OCI-LY3 (cell line): ENCODE measurements around the gene OR9A4.
A peak's percentile ranks its signal among the peaks of the same experiment; 100 is the strongest.
"Not testable (repeated sequence)": the region's sequence is repeated elsewhere in the genome, so short reads cannot be mapped to it uniquely, and the experiment has no call there.

Experiments used
- H2AFZ ChIP-seq: fragments of 200-600, 300-600 bp; shearing (Covaris generic); 2 replicates; pipeline ENCODE4 v1.6.0; 2014; ENCODE audit warnings: antibody characterized with exemption, low read depth, low read length
- H3K27ac ChIP-seq: fragments of 200-600, 300-600 bp; sonication (generic); 2 replicates; pipeline ENCODE4 v1.5.1; 2014; ENCODE audit warnings: mild to moderate bottlenecking, low read length, moderate library complexity, mixed read lengths
- H3K27me3 ChIP-seq: fragments of 200-600, 300-600 bp; sonication (generic); 2 replicates; pipeline ENCODE4 v1.6.1; 2014; ENCODE audit warnings: low read depth, low read length, mixed read lengths
- H3K36me3 ChIP-seq: fragments of 200-600, 300-600 bp; sonication (generic); replicated peaks from 2 replicates; pipeline ENCODE3; 2014; ENCODE audit warnings: low read depth, low read length, mixed read lengths
- H3K4me1 ChIP-seq: fragments of 300-600, 200-600 bp; sonication (generic); 2 replicates; pipeline ENCODE4 v1.6.1; 2014; ENCODE audit warnings: low read length, mixed read lengths
- H3K4me2 ChIP-seq: fragments of 200-600, 300-600 bp; sonication (generic); 2 replicates; pipeline ENCODE4 v1.6.1; 2014; ENCODE audit warnings: low read length, mixed read lengths
- H3K4me3 ChIP-seq: fragments of 300-600, 200-600 bp; sonication (generic); 2 replicates; pipeline ENCODE4 v1.5.1; 2014; ENCODE audit warnings: antibody characterized with exemption, mild to moderate bottlenecking, low read length, moderate library complexity
- H3K79me2 ChIP-seq: fragments of 300-600, 200-600 bp; shearing (Covaris generic); 2 replicates; pipeline ENCODE4 v1.6.1; 2014; ENCODE audit warnings: mild to moderate bottlenecking, low read length, mixed read lengths
- H3K9ac ChIP-seq: fragments of 300-600, 200-600 bp; shearing (Covaris generic); 2 replicates; pipeline ENCODE4 v1.6.0; 2014; ENCODE audit warnings: mild to moderate bottlenecking, low read length, moderate library complexity
- H3K9me3 ChIP-seq: fragments of 200-600, 300-600 bp; shearing (Covaris generic); 2 replicates; pipeline ENCODE4 v1.6.1; 2014; ENCODE audit warnings: low read length, mixed read lengths; ENCODE audit not compliant: insufficient read depth
- H4K20me1 ChIP-seq: fragments of 200-600, 300-600 bp; sonication (generic); 2 replicates; pipeline ENCODE4 v1.6.1; 2016; ENCODE audit warnings: low read length, mixed read lengths; ENCODE audit not compliant: insufficient read depth
- CTCF ChIP-seq: fragments of 200-600, 300-600 bp; sonication (generic); IDR thresholded peaks from 2 replicates; pipeline ENCODE4 v1.5.1; 2014; ENCODE audit warnings: antibody characterized with exemption, low read length, low read depth
- EZH2phosphoT487 ChIP-seq: fragments of 200-600 bp; shearing (Covaris generic); IDR thresholded peaks from 2 replicates; pipeline ENCODE4 v1.6.1; 2018; ENCODE audit warnings: antibody characterized with exemption, mixed run types, low read depth

Gene OR9A4

DNA sequence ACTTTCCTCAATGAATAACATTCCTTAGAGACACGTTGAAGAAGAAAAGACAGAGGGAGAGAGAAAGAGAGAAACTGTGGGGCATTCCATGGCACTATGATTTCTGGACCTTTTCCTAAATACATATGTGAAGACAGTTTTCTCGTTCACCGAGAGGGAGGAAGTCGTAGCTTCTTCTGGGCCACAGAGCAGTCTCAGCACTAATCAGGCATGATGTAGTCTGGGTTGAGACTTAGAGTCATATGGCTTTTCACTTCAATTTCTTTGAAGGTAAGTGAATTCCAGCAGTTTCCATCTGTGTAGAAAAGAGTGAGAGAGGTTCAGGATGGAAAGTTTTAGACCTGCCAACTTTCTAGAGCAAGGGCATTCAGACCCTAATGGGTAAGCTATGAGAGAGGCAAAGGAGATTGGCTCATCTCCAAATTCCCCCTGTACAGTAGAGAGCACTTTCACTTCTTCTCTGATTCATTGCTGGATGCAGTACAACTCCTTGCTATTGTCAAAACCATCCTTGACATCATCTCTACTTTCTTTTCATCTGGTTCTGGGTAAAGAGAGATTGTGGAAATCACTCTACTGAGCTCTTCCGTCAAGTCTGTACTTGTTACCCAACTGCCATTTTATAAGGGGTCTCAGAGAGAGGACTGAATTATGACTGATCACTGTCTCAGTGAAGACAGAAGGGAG, 31.5 kb upstream of the OR9A4 start:
- Histone ChIP-seq H3K4me3 (peak overlapping the region; percentile 44), H3K27me3 (no peaks in the 10 kb centered on the region), H4K20me1 (no peaks in the 10 kb centered on the region), H3K4me1 (peaks cover 50% of the 10 kb centered on the region), H3K79me2 (no peaks in the 10 kb centered on the region), H3K36me3 (peaks cover 3% of the 10 kb centered on the region), H3K4me2 (peak overlapping the region; percentile 86), H3K9ac (peak overlapping the region; percentile 63), H3K9me3 (peaks cover 3% of the 10 kb centered on the region; the same call in 1 of the 2 replicates), H2AFZ (peak overlapping the region; percentile 71), H3K27ac (peak overlapping the region; percentile 90)
- TF ChIP-seq CTCF (no peak), EZH2phosphoT487 (no peak)

DNA sequence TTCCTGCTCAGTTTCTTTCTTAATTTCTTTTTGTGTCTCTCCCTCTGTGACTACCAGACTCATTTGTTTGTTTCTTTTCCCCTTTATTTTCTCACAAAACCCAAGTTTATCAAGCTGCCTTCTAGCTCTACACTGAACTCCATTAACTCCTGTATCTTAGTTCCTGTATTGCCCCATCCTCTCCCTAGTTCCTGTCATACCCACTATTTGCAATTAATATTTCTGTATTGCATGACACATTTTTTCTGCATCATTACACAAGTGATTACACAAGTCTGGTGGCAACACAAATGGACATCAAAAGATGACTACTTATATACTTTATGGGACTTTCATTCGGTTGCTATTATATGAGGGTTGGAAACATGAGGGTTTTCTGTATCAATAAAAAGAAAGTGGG, 26.9 kb upstream of the OR9A4 start:
- H3K36me3 ChIP-seq, result no peaks in the 10 kb centered on the region
- no peak overlapping the region for H3K4me3 ChIP-seq
- no peaks in the 10 kb centered on the region for H3K27me3 ChIP-seq
- H3K4me1 ChIP-seq, result peaks cover 36% of the 10 kb centered on the region
- H3K9me3 ChIP-seq, result no peaks in the 10 kb centered on the region
- H3K4me2 ChIP-seq, result peak overlapping the region; percentile 49
- no peaks in the 10 kb centered on the region for H4K20me1 ChIP-seq
- H2AFZ ChIP-seq, result no peak overlapping the region
- H3K79me2 ChIP-seq, result no peaks in the 10 kb centered on the region
- TF ChIP-seq EZH2phosphoT487, result no peak
- TF ChIP-seq CTCF, result no peak
- H3K27ac ChIP-seq, result 0 out of 2 replicates have a peak overlapping the region, but pooled peaks have one; percentile 13
- H3K9ac ChIP-seq, result no peak overlapping the region

DNA sequence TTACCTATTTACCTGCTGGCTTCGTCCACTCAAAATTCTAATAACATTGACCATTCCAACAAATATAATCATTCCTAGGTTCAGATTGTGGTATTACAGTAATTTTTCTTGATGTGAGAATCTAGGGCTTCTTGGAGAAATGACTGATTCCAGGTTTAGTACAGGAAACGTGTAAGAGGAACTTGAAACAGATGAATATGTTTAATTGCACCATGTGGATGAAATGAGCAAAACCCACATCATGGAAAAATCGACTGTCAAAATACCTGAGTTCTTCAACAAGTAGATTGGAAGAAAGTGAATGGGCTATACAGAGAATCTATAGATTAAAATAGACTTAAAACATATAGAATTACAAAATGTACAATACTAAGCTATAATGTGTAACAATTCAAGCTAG, 24.9 kb upstream of the OR9A4 start:
- Histone ChIP-seq H3K4me1 (peaks cover 16% of the 10 kb centered on the region), H3K27me3 (no peaks in the 10 kb centered on the region), H3K4me2 (no peak overlapping the region), H2AFZ (no peak overlapping the region), H3K27ac (no peak overlapping the region), H3K4me3 (no peak overlapping the region), H4K20me1 (no peaks in the 10 kb centered on the region), H3K36me3 (no peaks in the 10 kb centered on the region), H3K79me2 (no peaks in the 10 kb centered on the region), H3K9me3 (no peaks in the 10 kb centered on the region), H3K9ac (no peak overlapping the region)
- no peak for TF ChIP-seq EZH2phosphoT487
- no peak for TF ChIP-seq CTCF

DNA sequence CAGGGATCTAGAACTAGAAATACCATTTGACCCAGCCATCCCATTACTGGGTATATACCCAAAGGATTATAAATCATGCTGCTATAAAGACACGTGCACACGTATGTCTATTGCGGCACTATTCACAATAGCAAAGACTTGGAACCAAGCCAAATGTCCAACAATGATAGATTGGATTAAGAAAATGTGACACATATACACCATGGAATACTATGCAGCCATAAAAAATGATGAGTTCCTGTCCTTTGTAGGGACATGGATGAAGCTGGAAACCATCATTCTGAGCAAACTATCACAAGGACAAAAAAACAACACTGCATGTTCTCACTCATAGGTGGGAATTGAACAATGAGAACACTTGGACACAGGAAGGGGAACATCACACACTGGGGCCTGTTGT, 16.8 kb upstream of the OR9A4 start:
- not testable (repeated sequence) for H3K4me2 ChIP-seq, H3K27me3 ChIP-seq, H2AFZ ChIP-seq, H3K27ac ChIP-seq, H4K20me1 ChIP-seq, H3K79me2 ChIP-seq, H3K9me3 ChIP-seq, H3K9ac ChIP-seq, H3K36me3 ChIP-seq, H3K4me3 ChIP-seq, H3K4me1 ChIP-seq
